GM21576 (cell line): Measurements from ENCODE around the gene KIF3A.

Source experiments
- ATAC-seq: cut with Tn5 transposase; IDR thresholded peaks from one replicate; pipeline ENCODE4 v1.9.1; 2021; ENCODE audit warnings: mild to moderate bottlenecking, moderate library complexity; ENCODE audit not compliant: unreplicated experiment

KIF3A gene

DNA sequence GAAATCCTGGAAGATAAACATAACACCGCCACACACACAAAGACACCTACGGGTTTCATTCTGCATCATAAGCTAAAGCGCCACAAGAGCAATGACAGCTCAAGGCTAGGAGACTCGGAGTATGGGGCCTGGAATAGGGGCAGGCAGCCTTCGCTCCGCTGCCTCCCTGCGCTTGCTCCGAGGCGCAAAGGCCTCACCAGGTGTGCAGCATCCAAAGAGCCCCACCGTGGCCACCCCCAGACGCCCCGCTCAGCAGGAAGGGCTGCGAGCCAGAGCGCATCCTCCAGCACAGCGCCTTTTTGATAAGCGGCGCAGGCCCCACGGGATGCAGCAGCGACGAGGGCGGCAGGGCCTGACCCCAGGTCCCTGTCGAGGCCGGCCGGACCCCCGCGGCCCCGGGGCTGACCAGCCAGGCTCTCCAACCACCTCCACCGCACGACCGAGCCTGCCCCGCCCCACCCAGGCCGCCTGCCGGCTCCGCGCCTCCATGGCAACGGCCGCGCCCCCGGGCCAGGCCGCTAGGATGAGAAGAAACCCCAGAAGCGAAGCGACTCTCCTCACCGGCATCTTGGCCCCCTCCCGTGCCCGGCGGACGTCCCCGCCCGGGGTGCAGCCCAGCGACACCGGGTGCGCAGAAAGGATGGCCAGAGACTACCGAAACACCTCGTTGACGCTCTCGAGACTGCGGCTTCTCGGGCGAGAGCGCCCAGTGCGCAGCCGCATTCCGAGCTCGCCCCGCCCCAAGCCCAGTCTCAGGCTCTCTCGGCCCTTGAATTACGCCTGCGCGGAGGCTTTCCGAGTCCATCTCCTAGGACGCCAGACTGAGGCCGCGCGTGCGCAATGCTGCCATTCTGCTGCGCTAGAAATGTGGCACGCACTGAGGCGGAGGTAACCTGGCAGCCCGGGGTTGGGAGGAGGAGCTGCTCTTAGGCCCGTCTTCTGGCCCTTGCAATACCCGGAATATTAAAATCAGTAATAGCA lies at the start of gene KIF3A:
TSS of gene KIF3A (minus strand) at position 694 of the 981 bp plus-strand sequence. CDS start at position 567, 127 bp downstream.
- ATAC-seq: peak; percentile 92

DNA sequence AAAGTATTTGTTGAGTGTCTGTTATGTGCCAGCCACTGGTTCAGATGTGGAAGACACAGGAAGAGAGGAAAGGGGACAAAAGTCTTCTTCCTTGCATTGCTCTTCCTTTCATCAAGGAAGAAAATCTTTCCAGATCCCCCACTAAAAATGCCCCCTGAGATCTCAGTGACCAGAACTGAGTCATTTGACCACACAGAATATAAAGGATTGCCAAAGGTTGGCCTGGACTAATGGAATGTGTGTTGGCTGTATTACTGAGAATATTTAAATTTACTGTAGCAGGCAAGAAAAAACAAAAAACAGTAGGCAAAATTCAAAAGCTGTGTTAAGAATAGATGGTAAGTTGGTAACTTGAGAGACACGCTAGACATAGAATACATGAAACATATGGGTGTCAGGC lies 49.7 kb upstream of the KIF3A start:
- ATAC-seq: no peak

DNA sequence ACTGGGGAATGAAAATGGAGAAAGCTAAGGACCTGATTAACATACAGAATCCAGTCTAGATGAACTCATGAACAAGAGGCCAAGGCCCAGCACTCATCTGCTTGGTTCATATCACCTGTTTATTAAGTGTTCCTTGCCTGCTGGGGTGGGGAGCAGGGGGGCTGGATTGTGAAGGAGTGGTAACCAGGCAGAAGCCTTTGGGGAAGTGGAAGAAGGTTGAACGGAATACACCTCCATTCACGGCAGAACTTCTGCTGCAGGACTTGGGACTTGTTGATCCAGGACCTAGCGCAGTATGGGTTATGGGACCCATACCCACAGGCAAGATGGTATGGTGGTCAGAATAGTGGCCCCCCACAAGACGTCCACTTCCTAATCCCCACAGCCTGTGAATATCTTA lies 48.5 kb upstream of the KIF3A start:
- ATAC-seq: no peak

DNA sequence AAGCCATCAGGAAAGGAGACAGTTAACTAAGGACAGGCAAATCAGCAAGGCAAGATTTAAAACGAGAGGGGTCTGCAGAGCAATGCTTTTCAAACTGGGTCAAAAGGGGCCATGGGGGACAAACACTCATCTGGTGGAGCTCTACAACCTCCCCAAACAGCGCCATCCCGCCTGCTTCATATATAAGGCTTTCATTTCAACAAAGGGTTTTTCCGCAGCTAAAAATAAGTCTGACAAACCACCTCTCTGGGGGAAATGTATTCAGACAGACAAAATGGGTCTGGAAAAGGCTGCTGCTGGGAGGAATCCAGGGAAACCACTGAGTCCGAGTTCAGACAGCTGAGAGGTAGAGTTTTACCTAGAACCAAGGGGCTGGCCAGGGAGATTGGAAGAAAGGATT lies 48.0 kb upstream of the KIF3A start:
- ATAC-seq: no peak

DNA sequence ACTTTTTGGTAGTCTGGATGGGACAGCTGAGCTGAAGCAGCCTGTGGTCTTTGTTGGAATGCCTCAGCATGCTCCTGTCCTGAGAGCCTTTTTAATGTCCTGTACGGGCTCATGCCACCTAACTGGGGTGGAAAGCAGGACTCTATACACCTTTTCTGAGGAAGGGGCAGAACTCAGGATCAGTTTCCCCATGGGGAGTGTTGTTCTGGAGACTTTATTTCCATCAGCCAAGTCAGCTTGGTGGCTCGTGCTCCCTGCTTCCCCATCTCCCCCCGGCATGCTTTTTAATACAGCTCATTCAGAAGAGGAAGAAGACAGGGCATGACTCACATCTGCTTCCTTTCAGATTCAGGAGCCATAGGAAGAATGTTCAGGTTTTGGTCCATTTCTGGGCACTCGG lies 44.8 kb upstream of the KIF3A start:
- ATAC-seq: no peak

DNA sequence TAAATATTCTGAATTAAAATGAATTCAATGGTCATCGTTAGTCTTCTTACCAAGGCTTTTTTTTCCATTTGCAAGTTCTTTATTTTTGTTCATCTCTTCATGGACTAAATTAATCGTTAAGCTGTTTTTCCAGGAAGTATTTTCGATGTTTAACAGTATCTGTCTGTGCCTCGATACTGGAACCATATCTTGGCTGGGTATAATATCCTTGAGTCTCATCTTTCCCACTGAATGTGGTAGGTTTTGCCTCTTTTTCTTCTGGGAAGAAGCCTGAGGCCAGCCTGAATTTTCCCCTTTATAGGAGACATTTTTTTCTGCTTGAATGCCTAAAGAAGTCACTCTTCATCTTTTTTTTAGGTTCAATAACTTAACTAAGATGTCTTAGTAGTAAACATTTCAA lies 43.7 kb upstream of the KIF3A start:
- ATAC-seq: no peak

DNA sequence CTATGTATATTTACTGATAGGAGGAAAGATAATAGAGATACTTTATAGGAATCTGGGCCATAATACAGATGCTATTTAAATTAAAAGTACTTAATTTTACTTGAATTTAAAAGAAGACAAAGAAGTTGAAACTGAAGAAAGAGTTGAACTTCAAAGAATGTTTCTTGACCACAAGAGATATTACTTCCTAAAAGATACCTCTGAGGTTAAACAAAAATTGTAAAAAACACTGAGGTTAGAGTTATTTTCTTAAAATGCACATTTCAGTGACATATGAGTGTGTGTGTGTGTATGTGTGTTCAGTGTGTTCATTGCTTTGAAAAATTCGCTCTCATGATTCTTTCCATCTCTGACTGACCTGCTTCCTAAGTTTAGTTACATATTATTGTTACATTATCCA lies 43.2 kb upstream of the KIF3A start:
- no peak for ATAC-seq

DNA sequence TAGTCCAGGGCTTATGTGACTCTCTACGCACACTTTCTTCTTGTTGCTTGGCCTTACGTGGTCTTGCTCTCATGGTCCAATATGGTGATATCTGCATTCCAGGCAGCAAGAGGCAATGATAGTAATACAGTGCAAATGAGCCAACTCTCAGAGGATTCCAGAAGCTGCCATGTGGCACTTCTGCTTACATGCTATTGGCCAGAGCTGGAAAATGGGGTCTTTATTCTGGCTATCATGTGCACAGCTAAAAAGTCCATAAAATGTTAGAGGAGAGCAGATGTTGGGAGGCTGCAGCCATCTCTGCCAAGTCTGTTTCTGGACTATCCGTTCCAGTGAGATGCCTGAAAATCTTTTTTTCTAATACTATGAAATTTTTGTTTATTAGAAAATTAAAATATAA lies 42.6 kb upstream of the KIF3A start:
- no peak for ATAC-seq

DNA sequence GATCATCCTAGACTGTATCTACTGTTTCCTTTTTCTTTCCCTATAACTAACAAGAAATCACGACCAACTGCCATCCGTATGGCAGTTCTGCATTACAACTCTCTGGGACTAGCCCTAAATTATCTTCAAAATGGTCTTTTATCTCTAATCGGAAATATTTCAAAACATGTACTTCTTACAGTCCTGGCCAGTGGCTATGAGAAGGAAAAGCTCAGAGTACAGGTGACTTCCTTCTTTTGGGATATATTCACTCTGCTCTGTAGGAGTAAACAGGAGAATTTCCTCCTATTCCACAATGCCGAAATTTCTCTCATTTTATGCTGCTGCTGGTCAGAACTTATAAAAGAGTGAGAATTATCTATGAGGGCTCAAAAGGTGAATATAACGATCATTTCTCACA lies 41.5 kb upstream of the KIF3A start:
- no peak for ATAC-seq

DNA sequence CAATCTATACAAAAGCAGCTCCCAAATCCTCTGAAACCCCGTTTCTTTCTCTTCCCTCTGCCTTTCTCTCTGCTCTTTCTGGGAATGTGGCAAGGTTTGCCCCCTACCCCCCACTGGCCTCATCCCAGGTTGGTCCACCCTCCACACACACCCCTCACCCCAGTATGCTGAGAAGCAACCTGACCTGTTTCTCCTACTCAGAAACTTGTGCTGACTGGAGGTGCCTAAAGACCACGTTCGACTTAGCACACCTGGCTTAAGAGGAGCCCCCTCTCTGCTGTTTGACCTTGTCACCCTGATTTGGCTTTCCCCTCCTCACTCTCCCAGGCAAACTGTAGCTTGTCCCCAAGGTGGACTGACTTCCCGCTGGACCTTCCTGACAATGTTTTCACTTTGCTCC lies 40.8 kb upstream of the KIF3A start:
- ATAC-seq: no peak

DNA sequence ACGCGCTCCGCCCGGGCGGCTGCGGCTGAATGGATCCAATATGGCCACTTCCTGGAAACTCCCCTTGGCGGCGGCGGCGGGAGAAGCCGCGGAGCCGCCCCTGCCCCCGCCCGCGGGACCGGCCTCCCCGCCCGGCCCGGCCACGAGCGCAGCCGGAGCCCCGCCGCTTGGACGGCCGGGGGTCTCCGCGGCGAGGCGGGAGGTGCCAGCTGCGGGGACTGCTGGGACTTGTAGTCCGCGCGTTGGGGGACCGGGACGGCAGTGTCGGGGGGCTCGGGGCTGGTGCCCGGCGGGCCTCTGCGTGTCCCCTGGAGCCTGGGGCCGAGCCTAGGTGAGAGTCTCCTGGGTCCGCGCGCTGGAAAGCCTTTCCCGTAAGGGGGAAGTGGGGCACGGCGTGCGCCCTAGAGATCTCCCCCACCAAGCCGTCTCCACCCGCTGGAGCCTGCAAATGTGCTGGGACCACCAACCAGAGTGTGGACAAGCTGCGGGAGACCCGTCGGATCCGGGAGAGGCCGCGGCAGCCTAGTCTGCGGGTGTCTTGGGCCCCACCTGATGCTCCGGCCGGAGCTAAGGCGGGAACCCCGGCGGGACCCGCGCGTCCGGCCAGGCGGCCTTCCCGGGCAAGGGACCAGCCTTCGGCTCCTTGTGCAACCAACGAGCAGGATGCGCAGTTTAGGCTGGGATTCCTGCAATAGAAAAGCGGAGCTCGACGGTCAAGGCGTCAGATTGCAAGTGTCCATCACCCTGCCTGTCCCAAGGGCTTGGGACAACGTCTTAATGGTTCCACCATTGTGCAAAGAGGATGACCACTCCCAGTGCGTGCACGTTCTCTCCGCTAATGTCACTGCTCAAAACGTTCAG lies 40.1 kb upstream of the KIF3A start, which contains the start of gene SEPTIN8:
TSS of gene SEPTIN8 (minus strand) at position 31 of the 861 bp plus-strand sequence. CDS start 102 bp downstream, outside the sequence.
- peak; percentile 61 for ATAC-seq

DNA sequence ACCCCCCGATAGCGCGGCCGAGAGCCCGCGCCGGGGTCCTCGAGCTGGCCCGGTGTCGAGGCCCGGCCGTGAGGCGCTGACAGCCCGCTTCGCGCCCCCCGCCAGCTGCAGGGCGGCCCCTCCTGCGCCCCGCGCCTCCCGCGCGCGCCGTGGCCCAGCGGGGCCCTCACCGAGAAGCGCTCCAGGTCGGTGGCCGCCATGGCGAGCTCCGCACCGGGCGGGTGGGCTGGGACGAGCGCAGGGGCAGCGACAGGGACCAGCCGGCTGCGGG lies 39.5 kb upstream of the KIF3A start:
- ATAC-seq: no peak

DNA sequence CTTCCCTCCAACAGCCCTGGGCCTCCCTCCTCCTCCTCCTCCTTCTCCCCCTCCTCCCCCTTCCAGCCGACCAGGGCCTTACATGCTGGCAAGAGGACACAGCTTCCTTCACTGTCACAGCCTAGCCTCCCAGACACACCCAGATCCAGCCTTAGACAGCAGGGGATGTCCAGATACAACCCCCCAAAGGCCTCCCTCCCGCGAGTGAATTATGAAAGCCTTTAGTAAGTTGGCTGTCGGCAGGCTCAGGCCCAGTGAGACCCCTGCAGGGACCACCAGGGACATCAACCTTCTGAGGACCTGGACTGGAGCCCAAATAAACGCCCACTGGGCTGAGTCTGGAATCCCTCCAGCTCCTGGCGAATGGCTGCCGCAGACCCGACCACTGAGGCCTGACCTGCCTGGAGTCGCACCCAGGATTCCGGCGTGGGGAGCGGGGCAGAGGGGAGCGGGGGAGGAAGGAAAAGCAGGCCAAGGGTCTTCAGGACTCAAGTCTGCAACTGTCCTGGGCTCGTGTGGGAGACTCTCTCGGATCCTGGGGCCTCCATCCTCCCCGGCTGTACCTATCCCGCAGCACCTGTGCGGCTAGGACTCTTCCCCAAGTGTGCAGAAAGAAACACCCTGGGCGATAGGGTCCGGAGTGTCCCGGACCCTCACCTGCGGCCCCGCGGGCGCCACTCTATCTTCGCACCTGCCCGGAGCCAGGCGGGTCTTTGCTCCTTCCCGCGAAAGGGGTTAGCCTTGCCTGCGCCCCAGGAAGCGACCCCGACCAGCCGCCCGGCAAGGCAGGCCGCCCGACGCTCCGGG lies 39.0 kb upstream of the KIF3A start:
- ATAC-seq: peak; percentile 31

DNA sequence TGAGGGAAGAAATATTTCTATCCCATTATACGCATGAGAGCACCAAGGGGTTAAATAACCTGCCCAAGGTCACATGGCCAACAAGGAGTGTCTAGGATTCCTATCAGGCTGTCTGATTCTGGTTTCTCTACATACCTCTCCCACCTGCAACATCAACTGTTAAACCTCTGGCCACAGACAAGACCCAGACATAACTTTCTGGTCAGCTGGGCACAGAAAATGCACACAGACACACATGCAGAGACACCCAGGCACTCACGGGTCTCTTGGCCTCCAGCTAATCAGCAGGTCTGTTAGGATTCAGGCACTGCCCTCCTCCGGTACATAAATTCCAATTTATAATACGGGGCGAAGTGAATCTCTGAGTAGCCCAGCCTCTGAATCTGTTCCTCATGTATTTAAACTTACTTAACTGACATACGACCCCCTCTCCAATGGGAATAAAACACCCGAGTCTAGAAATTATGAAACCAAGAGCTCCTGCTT lies 38.2 kb upstream of the KIF3A start:
- ATAC-seq: no peak

DNA sequence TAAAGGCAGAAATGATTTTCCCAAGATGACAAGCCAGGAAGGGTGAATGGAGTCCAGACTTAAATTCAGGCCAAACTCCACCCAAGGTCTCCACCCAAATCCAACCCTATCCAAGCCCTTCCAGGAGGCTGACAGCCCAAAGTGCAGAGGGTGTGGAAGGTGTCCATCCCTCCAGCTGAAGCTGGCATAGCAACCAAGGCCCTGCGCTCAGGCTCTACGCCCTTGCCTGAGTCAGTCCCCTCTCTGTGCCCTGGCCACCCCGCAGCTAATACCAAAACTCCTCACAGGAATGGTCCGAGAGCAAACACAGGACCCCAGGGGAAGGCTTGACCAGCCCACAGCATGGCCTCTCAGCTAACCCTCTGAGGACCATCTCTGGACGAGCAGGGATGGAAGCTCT lies 37.5 kb upstream of the KIF3A start:
- ATAC-seq: no peak

DNA sequence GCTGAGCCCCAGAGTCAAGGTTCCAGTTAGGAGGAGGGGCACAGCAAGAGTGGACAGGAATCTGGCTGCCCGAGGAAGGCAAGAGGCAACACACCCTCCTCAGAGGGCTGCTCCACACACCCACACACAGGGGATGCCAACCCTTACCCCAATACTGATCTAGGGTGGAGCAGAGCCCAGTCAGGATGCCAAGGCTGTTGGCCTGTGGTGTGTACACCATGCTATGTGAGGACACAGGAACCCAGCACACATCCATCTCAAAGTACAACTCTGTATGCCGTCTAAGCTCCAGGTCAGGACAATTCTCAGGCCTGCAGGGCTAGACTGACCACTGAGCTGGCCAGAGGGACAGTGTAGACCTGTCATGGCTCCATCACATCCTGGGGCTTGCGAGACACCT lies 37.1 kb upstream of the KIF3A start:
- no peak for ATAC-seq

DNA sequence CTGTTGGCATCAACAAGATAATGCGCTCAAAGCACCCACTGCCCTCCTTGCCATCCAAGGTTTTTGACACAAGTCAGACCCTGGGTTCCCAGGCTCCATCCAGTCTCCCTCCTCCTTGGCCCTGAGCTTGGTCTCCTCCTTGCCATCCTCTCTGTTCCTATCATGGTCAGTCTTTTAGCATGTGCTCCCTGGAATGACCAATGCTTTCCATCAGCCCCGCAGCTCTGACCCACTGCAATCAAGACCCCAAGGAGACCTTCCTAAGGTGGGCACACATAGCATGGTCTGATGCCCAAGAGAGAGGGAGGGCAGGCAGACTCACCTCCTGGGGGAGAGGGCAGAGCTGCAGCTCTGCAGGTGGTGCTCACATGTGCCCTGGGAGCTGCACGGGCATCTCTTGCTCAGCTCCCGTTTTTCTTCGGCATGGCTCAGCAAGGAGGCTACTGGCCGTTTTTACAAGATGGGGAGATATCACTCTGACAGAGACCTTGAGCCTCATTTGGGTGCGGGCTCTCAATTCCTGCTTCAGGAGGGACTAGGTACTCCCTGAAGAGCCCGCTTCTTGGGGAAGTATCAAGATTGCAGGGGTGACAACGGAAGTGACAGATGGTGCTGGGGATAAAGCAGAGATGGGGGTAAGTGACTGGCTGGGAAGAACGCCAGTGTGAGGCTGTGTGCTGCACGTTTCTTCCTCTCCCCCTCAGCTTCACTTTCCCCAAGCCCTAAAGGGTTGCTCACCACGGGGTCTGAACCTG lies 36.4 kb upstream of the KIF3A start:
- ATAC-seq: no peak

DNA sequence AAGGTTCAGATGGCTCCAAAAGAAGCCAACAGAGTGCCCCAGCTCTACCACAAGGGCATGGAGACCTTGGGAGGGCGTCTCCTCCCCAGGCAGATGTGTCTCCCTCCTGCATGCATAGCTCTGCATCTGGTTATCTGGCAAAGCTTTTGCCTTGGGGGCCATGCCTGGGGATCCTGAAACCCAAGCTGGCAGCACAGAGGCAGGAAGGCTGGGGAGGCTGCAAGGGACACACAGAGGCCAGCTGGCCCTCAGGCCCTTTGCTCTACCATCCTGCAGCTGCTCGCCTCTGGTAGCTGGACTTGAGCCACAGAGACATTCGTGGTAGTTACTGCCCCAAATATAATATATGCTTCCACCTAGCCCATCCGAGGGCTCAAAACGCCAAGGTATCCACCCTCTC lies 35.8 kb upstream of the KIF3A start:
- no peak for ATAC-seq

DNA sequence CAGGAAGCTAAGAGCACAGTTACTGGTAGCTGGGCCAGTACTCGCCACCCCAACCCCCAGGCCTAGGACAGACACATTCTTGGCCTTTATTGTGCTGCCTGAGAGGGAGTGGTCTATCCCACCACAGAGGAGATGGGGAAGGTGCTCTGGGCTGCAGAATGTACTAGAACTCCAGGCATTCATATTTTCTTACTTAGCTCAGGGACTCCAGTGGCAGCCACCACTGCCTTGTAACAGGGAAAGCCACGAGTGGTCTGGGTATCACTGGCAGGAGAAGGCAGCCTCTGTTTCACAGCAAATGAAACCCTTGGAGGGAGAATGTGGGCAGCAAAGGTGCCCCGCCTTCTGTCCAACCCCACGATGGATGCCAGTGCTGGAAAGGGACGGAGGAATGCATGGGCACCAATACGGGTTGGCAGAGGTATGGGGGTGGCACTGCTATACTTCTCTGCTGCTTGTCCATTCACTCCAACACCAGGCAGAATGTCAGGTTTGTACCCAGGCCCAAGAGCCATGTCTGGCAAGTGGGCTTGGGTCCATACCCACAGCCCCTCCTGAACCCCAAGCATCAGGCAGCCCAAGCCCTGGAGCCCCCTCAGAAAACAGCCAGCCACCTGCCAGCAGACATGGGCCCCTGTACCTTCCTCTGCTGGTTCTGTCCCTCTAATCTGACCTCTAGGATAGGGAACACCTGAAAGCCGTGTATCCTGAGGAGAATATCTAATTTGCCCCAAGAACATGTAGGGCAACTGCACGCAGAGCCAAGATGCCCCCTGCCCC lies 35.1 kb upstream of the KIF3A start:
- no peak for ATAC-seq
